GM21390 (cell line): ENCODE measurements around the gene KLHL17.
"Not testable (repeated sequence)": the region's sequence is repeated elsewhere in the genome, so short reads cannot be mapped to it uniquely, and the experiment has no call there.

Experiments
- ATAC-seq: cut with Tn5 transposase; IDR thresholded peaks from one replicate; pipeline ENCODE4 v1.9.1; 2021; ENCODE audit not compliant: unreplicated experiment

Gene KLHL17

GRCh38 chr1:935751-936231, 24.6 kb upstream of the KLHL17 start:
- ATAC-seq = no peak

- no peak for ATAC-seq
Measured at GRCh38 chr1:936348-937264, 23.8 kb upstream of the KLHL17 start.

- no peak for ATAC-seq
Measured at GRCh38 chr1:937521-937920, 22.9 kb upstream of the KLHL17 start.

- no peak for ATAC-seq
Measured at GRCh38 chr1:938088-938683, 22.2 kb upstream of the KLHL17 start.

GRCh38 chr1:938711-939489, 21.5 kb upstream of the KLHL17 start:
- ATAC-seq = no peak

GRCh38 chr1:939511-940106, 20.8 kb upstream of the KLHL17 start:
- ATAC-seq = no peak

- ATAC-seq = no peak
Measured at GRCh38 chr1:940107-941014, 20.0 kb upstream of the KLHL17 start.

GRCh38 chr1:941015-941587, 19.3 kb upstream of the KLHL17 start:
- ATAC-seq = no peak

- no peak for ATAC-seq
Measured at GRCh38 chr1:941588-942383, 18.6 kb upstream of the KLHL17 start.

- ATAC-seq = no peak
Measured at GRCh38 chr1:942411-942821, 18.0 kb upstream of the KLHL17 start.

GRCh38 chr1:942864-943533, 17.4 kb upstream of the KLHL17 start:
- ATAC-seq = no peak

GRCh38 chr1:943545-944340, 16.6 kb upstream of the KLHL17 start:
- no peak for ATAC-seq

GRCh38 chr1:944341-945325, 15.8 kb upstream of the KLHL17 start:
- no peak for ATAC-seq

- ATAC-seq = no peak
Measured at GRCh38 chr1:945688-946556, 14.5 kb upstream of the KLHL17 start.

GRCh38 chr1:946811-947210, 13.6 kb upstream of the KLHL17 start:
- not testable (repeated sequence) for ATAC-seq
